ENCODE results near the gene SYPL2.

SYPL2 gene

GRCh38 chr1:109500941-109501381 lies 34.6 kb downstream of the SYPL2 start:
- Histone ChIP-seq H3K27me3 (ENCODE audit: insufficient read depth, low read length, poor library complexity, severe bottlenecking) (no peaks in the 10 kb centered on the region), H3K4me3 (ENCODE audit: low read length, poor library complexity, severe bottlenecking) (no peak overlapping the region), H3F3A (ENCODE audit: low read depth) (no peaks in the 10 kb centered on the region), H4K20me1 (ENCODE audit: insufficient read depth, low read length, poor library complexity, severe bottlenecking) (no peaks in the 10 kb centered on the region), H3K36me3 (ENCODE audit: insufficient read depth, low read length) (peaks cover 5% of the 10 kb centered on the region; the same call in 1 of the 2 replicates), H3K4me2 (ENCODE audit: low read depth, low read length, poor library complexity, severe bottlenecking) (peak overlapping the region; percentile 58), H3K79me2 (ENCODE audit: insufficient read depth, low read length) (peaks cover 16% of the 10 kb centered on the region; the same call in 1 of the 2 replicates), H2AFZ (ENCODE audit: low read length) (no peak overlapping the region), H3K9ac (ENCODE audit: low read depth, low read length, poor library complexity, severe bottlenecking) (peak overlapping the region; percentile 30), H3K9me2 (replicated peaks; ENCODE audit: low read depth, low read length) (no peaks in the 10 kb centered on the region), H3K4me1 (ENCODE audit: insufficient read depth, low read length, poor library complexity, severe bottlenecking) (peaks cover 36% of the 10 kb centered on the region), H3K9me3 (ENCODE audit: insufficient read depth, low read depth, low read length) (no peaks in the 10 kb centered on the region)
- TF ChIP-seq CTCF (conservative IDR thresholded peaks at IDR 0.05; ENCODE audit: low read length) (no peak), EZH2phosphoT487 (IDR thresholded peaks at IDR 0.05; ENCODE audit: borderline replicate concordance) (no peak)

GRCh38 chr1:109501644-109502363 lies 35.5 kb downstream of the SYPL2 start:
- peaks cover 9% of the 10 kb centered on the region; the same call in 1 of the 2 replicates for H3K79me2 ChIP-seq (ENCODE audit: insufficient read depth, low read length)
- no peaks in the 10 kb centered on the region for H3K9me3 ChIP-seq (ENCODE audit: insufficient read depth, low read depth, low read length)
- H3K4me1 ChIP-seq (ENCODE audit: insufficient read depth, low read length, poor library complexity, severe bottlenecking): peaks cover 36% of the 10 kb centered on the region
- H3K9ac ChIP-seq (ENCODE audit: low read depth, low read length, poor library complexity, severe bottlenecking): peak overlapping the region; percentile 30
- no peak for TF ChIP-seq CTCF (conservative IDR thresholded peaks at IDR 0.05; ENCODE audit: low read length)
- TF ChIP-seq EZH2phosphoT487 (IDR thresholded peaks at IDR 0.05; ENCODE audit: borderline replicate concordance): no peak
- no peaks in the 10 kb centered on the region for H3K27me3 ChIP-seq (ENCODE audit: insufficient read depth, low read length, poor library complexity, severe bottlenecking)
- no peak overlapping the region for H2AFZ ChIP-seq (ENCODE audit: low read length)
- no peaks in the 10 kb centered on the region for H3F3A ChIP-seq (ENCODE audit: low read depth)
- H3K9me2 ChIP-seq (replicated peaks; ENCODE audit: low read depth, low read length): no peaks in the 10 kb centered on the region
- H3K4me2 ChIP-seq (ENCODE audit: low read depth, low read length, poor library complexity, severe bottlenecking): peak overlapping the region; percentile 58
- no peaks in the 10 kb centered on the region; the same call in 1 of the 2 replicates for H3K36me3 ChIP-seq (ENCODE audit: insufficient read depth, low read length)
- no peaks in the 10 kb centered on the region for H4K20me1 ChIP-seq (ENCODE audit: insufficient read depth, low read length, poor library complexity, severe bottlenecking)
- peak overlapping the region; percentile 21 for H3K4me3 ChIP-seq (ENCODE audit: low read length, poor library complexity, severe bottlenecking)

- no peak for TF ChIP-seq CTCF (conservative IDR thresholded peaks at IDR 0.05; ENCODE audit: low read length)
- TF ChIP-seq EZH2phosphoT487 (IDR thresholded peaks at IDR 0.05; ENCODE audit: borderline replicate concordance): no peak
- Histone ChIP-seq H3K36me3 (ENCODE audit: insufficient read depth, low read length) (no peaks in the 10 kb centered on the region; the same call in 1 of the 2 replicates), H3K4me2 (ENCODE audit: low read depth, low read length, poor library complexity, severe bottlenecking) (peak overlapping the region; percentile 58), H2AFZ (ENCODE audit: low read length) (no peak overlapping the region), H3F3A (ENCODE audit: low read depth) (no peaks in the 10 kb centered on the region), H3K4me1 (ENCODE audit: insufficient read depth, low read length, poor library complexity, severe bottlenecking) (peaks cover 34% of the 10 kb centered on the region), H3K9ac (ENCODE audit: low read depth, low read length, poor library complexity, severe bottlenecking) (peak overlapping the region; percentile 30), H3K27me3 (ENCODE audit: insufficient read depth, low read length, poor library complexity, severe bottlenecking) (no peaks in the 10 kb centered on the region), H3K4me3 (ENCODE audit: low read length, poor library complexity, severe bottlenecking) (peak overlapping the region; percentile 21), H3K9me2 (replicated peaks; ENCODE audit: low read depth, low read length) (no peaks in the 10 kb centered on the region), H3K9me3 (ENCODE audit: insufficient read depth, low read depth, low read length) (no peaks in the 10 kb centered on the region), H3K79me2 (ENCODE audit: insufficient read depth, low read length) (peaks cover 4% of the 10 kb centered on the region; the same call in 1 of the 2 replicates), H4K20me1 (ENCODE audit: insufficient read depth, low read length, poor library complexity, severe bottlenecking) (no peaks in the 10 kb centered on the region)
These were observed 36.1 kb downstream of the SYPL2 start for GRCh38 chr1:109502364-109502851.

Measured in Loucy (cell line).